ENCODE results near the gene PPP1CA.

PPP1CA gene

DNA sequence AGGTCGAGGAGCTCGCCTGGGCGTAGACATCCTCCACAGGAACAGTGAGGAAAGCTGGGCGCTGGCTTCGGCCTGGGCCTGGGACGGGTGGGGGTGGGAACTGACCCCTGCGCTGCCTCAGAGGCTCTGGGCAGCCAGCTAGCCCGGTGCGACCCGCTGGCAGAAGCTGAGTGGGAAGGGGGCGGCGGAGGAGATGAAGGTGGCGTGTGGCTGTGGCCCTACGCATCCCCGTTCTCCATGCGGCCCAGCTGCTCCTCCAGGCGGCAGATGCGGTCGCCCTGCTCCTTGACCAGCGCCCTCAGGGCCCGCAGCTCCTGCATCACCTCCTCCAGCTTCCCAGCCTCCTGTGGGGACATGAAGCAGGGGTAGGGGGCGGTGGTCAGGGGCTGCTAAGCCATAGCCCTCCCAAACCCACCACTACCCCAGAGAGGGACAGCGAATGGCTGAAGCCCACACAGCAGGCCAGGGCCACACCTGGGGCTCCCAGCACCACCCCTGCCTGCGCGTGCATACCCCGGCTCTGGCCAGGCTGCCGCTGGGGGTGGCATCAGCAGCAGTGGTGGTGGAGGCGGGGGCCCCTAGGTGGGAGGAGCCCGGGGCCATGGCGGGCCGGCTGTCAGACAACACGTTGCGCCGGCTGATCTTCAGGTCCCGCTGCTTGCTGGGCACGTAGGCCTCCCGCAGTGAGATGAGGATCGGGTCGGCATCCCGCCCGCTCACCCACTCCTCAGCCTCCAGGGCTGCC lies 36.7 kb upstream of the PPP1CA start:
- DNase-seq (ENCODE audit: low read depth), result no peak

GRCh38 chr11:67437809-67438157 lies 36.1 kb upstream of the PPP1CA start:
- no peak for DNase-seq (ENCODE audit: low read depth)
- in situ Hi-C loops (cut with HindIII; ENCODE audit: low sequenced_read_pairs), result no loop called here
- H3K4me3 ChIP-seq (ENCODE audit: low read depth, low read length), result no peak overlapping the region
- no peak for TF ChIP-seq CTCF (IDR thresholded peaks at IDR 0.05; ENCODE audit: low read depth, low read length, missing control alignments)

More for the DNA sequence above, 36.7 kb upstream of the PPP1CA start:
- in situ Hi-C loops (cut with HindIII; ENCODE audit: low sequenced_read_pairs), result no loop called here
- no peak overlapping the region for H3K4me3 ChIP-seq (ENCODE audit: low read depth, low read length)
- TF ChIP-seq CTCF (IDR thresholded peaks at IDR 0.05; ENCODE audit: low read depth, low read length, missing control alignments), result no peak

- no peak for DNase-seq (ENCODE audit: low read depth)
- TF ChIP-seq CTCF (IDR thresholded peaks at IDR 0.05; ENCODE audit: low read depth, low read length, missing control alignments), result no peak
- in situ Hi-C loops (cut with HindIII; ENCODE audit: low sequenced_read_pairs), result no loop called here
- H3K4me3 ChIP-seq (ENCODE audit: low read depth, low read length), result no peak within 1 kb of the TSS
Observed at GRCh38 chr11:67437082-67437808, 35.6 kb upstream of the PPP1CA start, which contains the start of gene PTPRCAP. TSS of gene PTPRCAP (minus strand) at chr11:67437682. CDS start at chr11:67437619, 63 bp downstream.

DNA sequence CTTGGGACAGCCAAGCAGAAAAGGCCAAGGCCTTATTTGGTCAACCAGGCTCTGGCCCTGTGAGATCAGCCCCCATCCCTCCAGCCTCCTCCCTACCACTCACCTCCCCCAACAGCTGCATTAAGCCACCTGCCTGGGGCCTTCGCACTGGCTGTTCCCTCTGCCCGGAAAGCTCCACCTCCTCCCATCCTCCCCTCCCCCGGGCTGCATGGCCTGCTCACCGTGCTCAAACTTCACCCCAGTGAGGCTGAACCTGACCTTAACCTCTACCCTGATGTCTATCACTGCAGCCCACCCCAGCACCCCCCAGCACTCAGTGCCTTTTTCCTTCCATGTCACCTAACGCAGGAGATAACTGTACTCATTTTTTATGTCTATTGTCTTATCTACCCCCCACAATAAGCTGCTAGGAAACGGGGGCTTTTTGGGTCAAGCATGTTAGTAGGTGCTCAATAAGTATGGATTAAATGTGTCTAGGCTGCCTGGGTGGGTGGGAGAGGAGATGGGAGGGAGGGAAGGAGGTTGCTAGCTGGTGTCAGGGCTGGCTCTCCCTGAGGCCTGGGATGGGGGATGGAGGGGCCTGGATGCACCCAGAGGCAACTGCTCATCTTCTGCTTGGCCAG lies 34.9 kb upstream of the PPP1CA start:
- no peak for TF ChIP-seq CTCF (IDR thresholded peaks at IDR 0.05; ENCODE audit: low read depth, low read length, missing control alignments)
- in situ Hi-C loops (cut with HindIII; ENCODE audit: low sequenced_read_pairs), result no loop called here
- H3K4me3 ChIP-seq (ENCODE audit: low read depth, low read length), result no peak overlapping the region
- no peak for DNase-seq (ENCODE audit: low read depth)

GRCh38 chr11:67435727-67436458 lies 34.2 kb upstream of the PPP1CA start:
- no peak for DNase-seq (ENCODE audit: low read depth)
- in situ Hi-C loops (cut with HindIII; ENCODE audit: low sequenced_read_pairs), result no loop called here
- H3K4me3 ChIP-seq (ENCODE audit: low read depth, low read length), result no peak overlapping the region
- TF ChIP-seq CTCF (IDR thresholded peaks at IDR 0.05; ENCODE audit: low read depth, low read length, missing control alignments), result no peak

Measured in astrocyte of the cerebellum (primary cell).